SIG-M5 (cell line): ENCODE measurements around the gene RGN.
"Not testable (repeated sequence)": the region's sequence is repeated elsewhere in the genome, so short reads cannot be mapped to it uniquely, and the experiment has no call there.

ENCODE experiments used
- DNase-seq: peaks from one replicate; lab custom pipeline; 2025; lab: John Stamatoyannopoulos, UW

RGN gene

DNA sequence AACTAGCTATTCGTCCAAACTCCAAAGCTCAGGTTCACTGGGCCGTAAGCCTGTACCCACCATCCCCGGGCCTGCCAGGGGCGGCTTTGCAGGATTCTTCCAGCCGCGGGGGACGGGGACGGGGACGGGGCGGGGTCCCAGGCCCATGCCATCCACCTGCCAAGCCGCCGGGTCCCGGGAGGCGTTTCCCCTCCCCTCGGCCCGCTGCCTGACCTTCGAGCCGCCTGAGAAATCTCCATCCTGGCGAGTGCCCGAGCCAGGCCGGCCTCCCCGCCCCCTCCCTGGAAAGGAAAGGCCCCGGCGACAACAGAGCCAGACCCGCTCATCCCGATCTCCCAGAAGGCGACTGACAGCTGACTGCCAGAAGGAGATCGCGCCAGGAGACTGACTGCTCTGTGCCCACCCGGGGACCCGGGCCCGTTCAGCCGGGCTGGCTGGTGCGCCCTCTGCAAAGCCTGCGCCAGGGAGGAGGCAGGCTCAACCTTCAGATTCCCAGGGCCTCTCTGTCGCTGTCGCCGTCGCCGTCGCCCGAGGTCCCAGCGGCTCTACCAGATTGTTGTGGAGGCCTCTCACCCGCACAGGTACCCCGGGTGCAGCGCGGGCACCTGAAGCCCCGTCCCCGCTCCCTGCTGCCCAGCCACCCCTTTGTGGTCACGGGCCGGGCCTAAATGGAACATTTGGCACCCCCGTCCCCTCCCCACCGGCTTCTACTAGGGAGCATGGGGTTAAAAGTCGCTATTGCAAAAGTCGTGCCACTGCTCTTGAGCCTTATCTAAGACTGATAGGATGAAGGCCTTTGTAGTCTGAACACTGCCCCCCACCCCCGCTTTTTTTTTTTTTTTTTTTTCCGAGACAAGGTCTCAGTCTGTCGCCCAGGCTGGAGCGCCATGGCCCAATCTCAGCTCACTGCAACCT, at the start of gene RGN:
Gene RGN (plus strand): TSS at position 315 of the 915 bp plus-strand sequence. CDS start 2,702 bp downstream, outside the sequence.
- DNase-seq, result no peak

DNA sequence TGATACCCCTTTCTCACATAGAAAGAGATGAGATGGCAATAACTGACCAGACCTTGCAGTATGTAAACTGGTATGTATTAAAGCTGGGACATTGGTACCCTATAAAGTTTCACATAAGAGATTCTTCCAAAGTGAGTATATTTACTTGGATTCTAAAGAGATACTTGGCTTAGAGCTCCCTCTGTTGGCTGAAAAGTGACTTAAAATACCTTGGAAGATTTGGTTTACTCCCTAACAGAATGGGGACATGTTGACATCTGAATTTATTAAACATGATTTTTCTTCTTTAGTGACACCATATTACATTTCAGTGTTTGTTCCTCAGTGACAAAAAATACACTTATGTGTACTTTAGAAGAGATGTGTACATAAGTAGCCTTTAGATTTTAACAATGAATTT, 47.9 kb upstream of the RGN start:
- no peak for DNase-seq

DNA sequence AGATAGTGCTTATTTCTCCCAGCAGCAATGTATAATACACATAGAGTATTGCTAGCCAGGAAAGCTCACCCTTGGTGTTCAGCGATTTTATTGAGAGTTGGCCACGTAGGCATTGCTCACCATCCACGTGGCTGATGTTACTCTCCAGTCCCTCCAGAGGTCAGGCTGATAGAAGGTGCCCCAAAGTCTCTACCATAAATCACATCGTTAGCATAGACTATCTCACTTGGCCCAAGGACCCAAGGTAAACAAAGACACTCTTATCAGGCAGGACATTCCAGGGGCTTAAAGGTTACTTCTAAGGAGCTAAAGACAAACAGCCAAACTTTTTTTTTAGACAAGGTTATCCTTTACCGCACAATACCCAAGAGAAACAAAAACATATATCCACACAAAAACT, 30.3 kb upstream of the RGN start:
- DNase-seq, result no peak

DNA sequence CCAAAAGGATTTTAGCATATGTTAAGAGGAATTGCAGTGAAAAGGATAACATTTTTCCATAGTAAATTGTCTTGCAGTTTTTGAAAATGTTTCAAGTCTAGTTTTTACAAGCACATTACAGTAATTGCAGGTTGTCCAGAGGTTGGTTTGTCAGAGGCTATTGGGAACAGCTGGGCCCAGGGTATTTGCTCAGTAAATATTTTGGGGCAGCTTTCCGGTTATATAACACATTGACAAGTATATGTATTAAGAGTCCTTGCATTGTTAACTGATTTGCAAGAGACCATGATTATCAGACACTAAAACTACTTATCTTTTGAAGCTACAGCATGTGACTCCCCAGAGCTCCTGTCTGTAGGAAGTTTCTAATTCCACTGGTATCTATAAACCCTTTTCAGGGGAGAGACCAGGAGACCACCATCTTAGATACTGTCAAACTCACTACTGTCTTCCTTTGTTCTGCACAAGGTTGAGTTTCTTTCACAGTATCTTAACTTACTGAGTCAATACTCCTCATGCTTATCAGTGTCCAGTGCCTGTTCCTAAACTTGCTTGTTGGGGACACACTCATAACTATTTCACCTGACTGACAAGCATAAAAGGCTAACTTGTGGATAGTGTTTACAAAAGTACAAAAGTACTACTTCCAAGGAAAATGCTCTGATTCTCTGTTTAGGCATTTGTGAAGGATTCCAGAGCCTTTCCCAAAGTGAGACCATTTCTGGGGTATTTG, 18.9 kb upstream of the RGN start:
- DNase-seq, result no peak

DNA sequence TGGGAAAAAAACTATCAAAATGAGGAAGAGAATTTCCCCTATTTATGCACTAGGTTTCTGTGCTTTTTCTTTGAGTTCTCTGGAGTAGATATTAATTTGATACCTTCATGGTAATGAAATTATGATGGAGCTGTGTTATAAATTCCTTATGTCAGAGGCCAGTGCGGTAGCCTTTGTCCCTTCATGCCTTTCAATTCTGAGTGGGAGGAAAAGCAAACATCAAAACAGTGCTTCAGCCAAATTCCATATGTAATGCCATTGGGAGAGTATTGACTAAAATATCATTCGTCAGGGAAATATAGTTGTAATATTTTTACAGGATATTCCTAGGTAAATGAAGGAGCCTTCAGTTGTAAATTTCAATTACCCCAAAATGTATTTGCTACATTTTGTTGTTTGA, 17.5 kb upstream of the RGN start:
- DNase-seq, result no peak

DNA sequence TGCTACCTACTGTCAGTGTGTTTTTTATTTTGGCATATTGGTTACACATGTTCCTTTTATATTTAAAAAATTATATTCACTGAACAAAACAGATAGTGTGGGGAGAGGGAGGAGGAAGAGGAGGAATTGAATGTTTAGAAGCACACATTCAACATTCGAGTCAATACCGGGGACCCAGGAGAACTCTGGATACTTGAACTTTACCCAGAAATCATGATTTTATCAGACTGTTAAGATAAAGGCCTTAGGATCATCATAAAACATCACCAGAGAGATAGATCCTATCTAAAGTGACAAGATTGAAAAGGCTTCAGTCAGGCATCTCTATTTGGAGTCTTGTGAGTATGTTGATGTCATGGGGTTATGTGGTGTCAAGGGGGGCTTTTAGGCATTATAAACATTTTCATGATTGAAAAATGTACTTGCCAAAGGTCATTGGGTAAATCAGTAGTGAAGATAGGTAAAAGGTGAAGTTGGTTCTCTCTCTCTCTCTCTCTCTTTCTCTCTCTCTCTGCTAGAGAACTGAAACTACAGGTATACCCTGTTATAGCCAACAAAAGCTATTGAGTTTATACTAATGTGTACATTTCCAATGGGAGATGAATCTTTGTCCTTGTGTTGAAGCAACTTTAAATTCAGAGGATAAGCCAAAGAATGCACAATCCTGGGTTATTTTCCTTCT, 16.9 kb upstream of the RGN start:
- no peak for DNase-seq

DNA sequence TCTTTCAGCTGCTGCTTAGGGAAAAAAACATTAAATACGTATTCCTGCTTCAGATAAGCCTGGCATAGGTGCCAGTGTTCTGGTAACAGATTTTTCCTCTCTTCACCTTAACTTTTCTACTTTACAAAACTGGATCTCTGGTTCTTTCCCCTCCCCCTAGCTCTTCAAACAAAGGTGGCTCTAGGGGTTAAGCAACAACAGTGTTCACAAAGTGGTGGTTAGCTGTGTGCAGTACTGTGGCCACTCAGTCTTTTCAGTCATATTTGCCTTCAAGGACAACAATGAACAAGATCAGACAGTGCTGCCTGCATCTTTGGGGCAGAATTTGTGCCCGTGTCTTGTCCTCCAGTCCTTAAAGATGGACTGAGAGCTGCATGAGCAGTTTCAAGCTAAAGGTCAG, 15.1 kb upstream of the RGN start:
- no peak for DNase-seq

DNA sequence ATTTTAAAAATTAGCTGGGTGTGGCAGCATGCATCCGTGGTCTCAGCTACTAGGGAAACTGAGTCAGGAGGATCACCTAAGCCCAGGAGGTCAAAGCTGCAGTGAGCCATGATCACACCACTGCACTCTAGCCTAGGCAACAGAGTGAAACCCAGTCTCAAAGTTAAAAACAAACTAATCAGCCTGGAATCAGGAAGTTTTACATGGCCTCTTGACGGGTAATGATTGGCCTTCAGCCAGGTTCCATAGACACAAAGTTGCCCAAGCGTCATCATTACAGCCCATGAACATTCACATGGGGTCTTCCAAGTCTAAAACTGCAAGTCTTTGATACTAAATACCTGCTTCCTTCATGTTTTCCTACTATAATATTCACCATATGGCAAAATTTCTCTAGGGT, 10.0 kb upstream of the RGN start:
- DNase-seq, result no peak

DNA sequence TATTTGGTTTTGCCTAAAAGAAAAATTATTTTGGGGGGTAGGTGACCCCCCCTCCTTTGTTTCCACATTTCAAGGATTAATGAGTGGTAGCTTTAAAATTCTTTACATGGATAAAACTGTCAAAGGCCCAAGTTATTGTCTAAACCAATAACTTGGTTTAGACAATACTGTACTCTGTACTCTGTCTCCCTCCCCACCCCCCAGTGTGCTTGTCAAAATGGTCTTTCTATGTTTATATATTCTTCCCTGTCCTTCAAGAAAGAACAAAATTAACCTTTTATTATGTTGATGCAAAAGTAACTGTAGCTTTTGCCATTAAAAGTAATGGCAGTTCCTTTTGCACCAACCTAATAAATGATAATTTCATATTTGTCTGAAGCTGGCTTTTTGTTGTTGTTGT, 9.5 kb upstream of the RGN start:
- no peak for DNase-seq

DNA sequence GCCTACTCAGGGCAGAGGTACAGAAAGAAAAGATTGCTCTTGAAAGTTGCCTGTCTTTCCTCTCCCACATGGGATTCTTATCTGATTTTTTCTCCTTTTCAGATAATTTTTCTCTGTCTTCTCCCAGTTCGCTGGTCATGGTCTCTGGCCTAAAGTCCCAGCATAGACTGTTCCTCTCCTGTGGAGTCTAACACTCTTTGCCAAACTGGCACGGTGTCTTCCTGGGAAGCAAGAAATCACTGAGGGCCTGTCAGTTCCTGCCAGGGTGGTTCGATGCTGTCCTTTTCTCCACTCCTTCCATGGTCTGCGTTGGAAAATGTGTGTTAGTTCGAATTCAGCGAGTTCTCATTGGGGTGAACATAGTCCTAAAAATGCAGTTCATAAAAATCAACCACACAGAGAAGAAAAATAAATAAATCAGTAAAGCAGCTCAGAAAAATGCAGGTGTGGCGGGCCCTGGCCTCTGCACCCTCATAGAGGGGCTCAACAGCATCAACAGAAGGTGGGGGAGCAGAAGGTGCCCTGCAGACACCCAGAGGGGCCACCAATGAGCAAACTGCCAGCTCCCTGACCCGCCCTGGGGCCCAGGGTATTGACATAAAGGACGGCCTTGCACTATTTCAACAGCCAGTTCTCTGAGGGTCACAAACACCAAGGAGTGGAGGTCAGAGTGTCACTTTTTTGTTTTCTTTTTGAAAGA, 2.1 kb downstream of the RGN start:
- no peak for DNase-seq

DNA sequence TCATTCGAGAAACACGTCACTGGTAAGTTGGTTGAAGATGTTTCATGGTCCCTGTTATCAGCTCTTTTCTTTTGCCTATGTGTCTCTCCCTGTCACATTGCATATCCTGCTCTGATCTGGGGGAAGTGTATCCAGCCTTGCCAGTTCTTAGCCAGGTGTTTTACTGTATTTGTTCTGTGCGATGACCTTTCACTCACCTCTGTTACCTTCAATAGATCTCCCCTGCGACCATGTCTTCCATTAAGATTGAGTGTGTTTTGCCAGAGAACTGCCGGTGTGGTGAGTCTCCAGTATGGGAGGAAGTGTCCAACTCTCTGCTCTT, 2.6 kb downstream of the RGN start:
- no peak for DNase-seq

DNA sequence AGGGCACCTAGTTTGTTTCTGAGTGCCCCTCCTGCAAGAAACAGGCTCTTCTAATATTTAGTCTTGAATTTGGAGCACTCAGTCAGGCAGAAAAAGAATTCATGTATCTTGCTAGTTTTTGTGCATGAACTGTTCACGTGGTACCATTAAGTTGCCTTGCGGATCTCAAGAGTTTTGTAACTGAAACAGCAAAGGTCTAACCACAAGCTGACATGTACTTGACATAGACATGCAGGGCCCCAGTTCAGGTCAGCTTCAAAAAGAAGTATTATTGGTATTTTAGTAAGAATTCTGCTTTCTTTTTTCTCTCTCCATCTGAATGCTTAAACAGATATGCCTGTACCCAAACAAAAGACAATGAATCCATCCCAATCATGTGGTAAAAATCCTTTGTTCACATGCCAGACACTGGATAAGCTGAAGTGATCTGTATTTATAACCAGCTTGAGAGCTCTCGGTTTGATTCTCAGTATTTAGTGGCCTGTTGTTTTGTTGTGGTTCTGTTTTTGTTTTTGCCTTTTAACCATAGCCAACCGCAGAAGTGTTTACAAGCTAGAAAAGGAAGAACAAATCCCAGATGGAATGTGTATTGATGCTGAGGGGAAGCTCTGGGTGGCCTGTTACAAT, 13.0 kb downstream of the RGN start:
- DNase-seq, result no peak

DNA sequence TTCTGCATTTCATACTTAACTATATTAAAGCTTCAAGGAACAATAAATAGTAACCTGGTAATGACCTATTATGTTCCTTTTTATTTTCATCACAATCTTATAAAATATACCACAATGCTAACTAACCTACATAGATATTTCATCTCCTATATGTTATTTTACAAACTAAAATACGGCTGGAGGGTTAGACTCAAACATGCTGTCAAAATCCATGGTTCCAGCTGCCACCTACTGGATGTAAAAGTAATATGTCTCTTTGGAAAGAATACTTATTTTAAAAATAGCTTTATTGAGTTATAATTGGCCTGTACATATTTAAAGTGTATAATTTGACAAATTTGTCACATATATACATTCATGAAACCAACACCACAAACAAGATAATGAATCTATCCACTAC, 15.0 kb downstream of the RGN start:
- no peak for DNase-seq

DNA sequence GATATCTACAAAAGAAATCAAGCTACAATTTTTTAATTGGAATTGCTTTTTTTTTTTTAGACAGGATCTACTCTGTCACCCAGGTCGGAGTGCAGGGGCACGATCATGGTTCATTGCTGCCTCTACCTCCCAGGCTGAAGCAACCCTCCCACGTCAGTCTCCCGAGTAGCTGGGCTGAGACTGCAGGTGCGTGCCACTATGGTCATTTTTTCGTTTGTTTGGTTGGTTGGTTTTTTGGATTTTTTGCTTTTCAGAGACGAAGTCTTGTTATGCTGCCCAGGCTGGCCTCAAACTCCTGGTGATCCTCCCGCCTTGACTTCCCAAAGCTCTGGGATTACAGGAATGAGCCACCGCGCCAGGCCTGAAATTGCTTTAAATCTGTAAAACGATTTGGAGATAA, 15.6 kb downstream of the RGN start:
- no peak for DNase-seq

DNA sequence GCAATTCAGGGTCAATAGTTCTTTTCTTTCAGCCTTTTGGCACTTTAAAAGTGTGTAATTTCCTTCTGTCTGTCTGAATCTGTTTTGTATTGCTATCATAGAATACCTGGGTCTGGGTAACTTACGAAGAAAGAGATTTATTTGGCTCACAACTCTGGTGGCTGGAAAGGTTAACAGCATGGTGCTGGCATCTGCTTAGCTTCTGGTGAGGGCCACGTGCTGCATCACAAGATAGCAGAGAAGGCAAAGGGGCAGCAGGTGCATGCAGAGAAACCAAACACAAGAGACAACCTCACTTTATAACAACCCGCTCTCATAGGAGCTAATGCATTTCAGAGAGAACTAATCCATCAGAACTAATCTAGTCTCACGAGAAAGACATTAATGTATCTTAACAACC, 18.8 kb downstream of the RGN start:
- DNase-seq, result no peak

DNA sequence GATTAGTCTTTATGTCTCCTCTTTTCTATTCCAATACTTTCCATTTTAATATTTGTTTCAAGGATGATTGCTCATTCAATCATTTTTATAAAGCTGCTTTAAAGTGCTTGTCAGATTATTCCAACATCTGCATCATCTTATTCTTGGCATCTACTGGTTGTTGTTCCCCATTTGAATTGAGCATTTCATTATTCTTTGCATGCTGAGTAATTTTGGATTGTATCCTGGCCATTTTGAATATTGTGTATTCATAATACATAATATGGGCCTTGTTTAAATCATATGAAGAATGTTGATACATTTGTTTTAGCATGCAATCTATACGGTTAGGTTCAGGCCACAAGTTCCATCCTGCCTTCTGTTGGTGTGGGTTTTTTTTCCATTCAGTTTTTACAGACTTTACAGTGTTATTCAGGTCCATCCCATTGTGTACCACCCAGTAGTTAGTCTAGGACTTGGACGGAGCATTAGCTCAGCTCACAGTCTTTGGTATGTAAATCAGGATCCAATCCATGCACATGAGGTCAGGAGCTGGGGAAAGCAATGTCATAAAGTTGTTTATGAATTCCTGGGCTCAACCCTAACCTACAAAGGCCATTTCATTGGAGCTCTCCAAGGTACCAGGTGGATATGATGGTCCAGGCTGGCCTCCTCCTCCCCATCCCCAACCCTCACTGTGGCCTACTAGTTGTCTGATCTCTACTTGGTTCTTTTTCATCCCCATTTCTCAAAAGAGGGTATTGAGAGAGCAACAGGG, 20.3 kb downstream of the RGN start:
- no peak for DNase-seq

DNA sequence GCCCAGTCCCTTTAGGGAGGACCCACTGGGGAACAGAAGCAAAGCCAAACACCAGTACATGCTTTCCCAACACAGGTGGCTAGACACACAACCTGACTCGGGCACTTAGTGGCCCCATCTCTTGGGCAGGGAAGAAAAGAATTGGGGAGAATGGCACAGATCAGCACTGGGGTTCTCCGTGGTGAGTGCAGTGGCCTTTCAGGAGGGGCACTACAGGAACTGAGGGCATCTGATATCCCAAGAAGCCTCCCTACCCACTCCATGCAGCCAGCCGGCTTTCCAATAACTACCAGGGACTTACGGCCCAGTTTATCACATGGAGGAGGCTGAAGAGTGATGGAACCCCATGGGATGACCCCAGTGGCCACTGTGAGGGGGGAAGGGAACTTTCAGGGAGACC, 23.0 kb downstream of the RGN start:
- DNase-seq, result no peak

DNA sequence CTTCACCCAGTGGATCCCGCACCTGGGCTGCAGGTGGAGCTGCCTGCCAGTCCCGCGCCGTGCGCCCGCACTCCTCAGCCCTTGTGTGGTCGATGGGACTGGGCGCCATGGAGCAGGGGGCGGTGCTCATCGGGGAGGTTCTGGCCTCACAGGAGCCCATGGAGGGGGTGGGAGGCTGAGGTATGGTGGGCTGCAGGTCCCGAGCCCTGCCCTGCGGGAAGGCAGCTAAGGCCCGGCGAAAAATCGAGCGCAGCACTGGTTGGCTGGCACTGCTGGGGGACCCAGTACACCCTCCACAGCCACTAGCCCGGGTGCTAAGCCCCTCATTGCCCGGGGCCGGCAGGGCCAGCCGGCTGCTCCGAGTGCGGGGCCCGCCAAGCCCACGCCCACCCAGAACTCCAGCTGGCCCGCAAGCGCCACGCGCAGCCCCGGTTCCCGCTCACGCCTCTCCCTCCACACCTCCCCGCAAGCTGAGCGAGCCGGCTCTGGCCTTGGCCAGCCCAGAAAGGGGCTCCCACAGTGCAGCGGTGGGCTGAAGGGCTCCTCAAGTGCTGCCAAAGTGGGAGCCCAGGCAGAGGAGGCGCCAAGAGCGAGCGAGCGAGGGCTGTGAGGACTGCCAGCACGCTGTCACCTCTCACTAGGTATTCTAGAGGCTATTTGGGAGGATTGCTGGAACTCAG, 32.8 kb downstream of the RGN start:
- not testable (repeated sequence) for DNase-seq

DNA sequence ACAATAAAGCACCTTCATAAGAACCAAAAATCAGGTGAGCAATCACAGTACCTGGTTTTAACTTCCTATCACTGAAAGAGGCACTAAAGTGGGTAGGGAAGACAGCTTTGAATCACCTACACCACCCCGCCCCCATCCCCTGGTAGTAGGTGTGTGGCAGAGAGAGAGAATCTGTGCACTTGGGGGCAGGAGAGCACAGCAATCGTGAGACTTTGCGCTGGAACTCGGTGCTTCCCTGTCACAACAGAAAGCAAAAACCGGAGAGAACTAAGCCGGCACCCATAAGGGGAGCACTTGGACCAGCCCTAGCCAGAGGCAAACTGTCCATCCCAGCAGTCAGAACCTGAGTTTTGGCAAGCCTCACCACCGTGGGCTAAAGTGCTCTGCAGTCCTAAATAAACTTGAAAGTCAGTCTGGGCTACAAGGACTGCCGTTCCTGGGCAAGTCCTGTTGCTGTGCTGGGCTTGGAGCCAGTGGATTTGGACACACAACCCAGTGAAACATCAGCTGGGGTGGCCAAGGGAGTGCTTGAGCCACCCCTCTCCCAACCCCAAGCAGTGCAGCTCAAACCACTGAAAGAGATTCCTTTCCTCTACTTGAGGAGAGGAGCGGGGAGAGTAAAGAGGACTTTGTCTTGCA, 34.2 kb downstream of the RGN start:
- no peak for DNase-seq

DNA sequence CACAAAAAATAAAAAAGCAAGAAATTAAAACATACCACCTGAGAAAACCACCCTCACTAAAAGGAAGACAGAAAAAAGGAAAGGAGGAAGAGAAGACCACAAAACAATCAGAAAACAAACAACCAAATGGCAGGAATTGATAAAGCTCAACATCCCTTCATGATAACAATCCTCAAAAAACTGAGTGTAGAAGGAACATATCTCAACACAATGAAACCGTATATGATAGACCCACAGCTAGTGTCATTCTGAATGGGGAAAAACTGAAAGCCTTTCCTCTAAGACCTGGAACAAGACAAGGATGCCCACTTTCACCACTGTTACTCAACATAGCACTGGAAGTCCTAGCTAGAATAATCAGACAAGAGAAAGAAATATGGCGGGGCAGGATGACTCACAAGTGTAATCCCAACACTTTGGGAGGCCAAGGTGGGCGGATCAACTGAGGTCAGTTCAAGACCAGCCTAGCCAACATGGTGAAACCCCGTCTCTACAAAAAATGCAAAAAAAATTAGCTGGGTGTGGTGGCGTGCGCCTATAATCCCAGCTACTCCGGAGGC, 38.4 kb downstream of the RGN start:
- DNase-seq, result not testable (repeated sequence)
